Measurements from ENCODE around the gene COMMD10. TPM values are rescaled to one million over a fixed set of nuclear protein-coding genes. Genes with fewer than 3 reads are reported as not detected.

COMMD10 gene
- total and polyA plus RNA-seq, 2 of the 8 experiments (the other 6 are each of a cell fraction or from before 2014, with no cell fraction given), result 16.5 to 43.4 TPM

DNA sequence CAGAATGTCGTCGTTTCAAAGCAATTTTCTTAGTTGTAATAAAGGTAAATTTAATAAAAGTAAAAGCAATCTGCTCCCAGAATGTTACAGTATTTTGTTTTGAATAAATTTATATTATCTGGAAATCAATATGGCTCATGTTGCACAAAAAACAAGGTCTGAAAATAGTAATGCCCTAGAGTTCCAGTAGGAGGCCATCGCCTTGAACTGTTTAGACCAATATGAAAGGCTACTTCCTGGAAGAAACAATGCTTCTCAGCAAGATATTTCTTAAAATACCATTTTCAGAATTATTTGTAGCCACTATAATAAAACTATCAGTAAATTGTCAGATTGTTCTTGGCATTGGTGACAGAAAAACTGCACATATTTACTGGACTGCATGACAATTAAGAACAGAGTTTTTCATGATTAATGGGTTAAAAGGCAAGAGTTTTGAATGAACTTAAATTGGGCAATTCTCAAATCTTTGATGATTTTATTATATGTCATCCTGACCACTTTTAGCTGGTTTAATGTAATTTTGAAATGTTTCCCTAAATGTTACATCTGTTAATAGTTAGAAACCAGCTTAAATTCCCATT lies 153.2 kb downstream of the COMMD10 start:
- H3K18ac ChIP-seq (ENCODE audit: extremely low read depth, low read length), result no peak overlapping the region
- ChIA-PET CTCF (ENCODE audit: partially characterized antibody) (interaction anchor here (0.6 to 1.8 kb wide), 15 partner anchors 10 to 95 kb away, joined by 3 to 7 read pairs (median 3); no protein-coding TSS in a partner anchor), POLR2A (ENCODE audit: partially characterized antibody) (interaction anchor here (1.1 kb wide), 1 partner anchor 7 kb away, joined by 4 read pairs; no protein-coding TSS in a partner anchor)
- H3K56ac ChIP-seq (replicated peaks; ENCODE audit: insufficient read length, low read depth, low read length), result no peak overlapping the region
- no peak overlapping the region for H3K27ac ChIP-seq (ENCODE audit: low read depth, low read length)
- H3K14ac ChIP-seq (ENCODE audit: insufficient read length), result no peak overlapping the region
- H3K79me1 ChIP-seq (ENCODE audit: low read depth, low read length), result no peaks in the 10 kb centered on the region
- no peak overlapping the region for H2BK120ac ChIP-seq (replicated peaks; ENCODE audit: low read depth, low read length)
- no peaks in the 10 kb centered on the region for H3K9me3 ChIP-seq (ENCODE audit: insufficient read depth in 2 of 2, low read depth in 1 of 2, low read length in 1 of 2)
- H3K23me2 ChIP-seq (ENCODE audit: low read depth, low read length), result no peaks in the 10 kb centered on the region
- H2BK15ac ChIP-seq (ENCODE audit: low read length), result no peak overlapping the region
- TF ChIP-seq, protein P1, sequence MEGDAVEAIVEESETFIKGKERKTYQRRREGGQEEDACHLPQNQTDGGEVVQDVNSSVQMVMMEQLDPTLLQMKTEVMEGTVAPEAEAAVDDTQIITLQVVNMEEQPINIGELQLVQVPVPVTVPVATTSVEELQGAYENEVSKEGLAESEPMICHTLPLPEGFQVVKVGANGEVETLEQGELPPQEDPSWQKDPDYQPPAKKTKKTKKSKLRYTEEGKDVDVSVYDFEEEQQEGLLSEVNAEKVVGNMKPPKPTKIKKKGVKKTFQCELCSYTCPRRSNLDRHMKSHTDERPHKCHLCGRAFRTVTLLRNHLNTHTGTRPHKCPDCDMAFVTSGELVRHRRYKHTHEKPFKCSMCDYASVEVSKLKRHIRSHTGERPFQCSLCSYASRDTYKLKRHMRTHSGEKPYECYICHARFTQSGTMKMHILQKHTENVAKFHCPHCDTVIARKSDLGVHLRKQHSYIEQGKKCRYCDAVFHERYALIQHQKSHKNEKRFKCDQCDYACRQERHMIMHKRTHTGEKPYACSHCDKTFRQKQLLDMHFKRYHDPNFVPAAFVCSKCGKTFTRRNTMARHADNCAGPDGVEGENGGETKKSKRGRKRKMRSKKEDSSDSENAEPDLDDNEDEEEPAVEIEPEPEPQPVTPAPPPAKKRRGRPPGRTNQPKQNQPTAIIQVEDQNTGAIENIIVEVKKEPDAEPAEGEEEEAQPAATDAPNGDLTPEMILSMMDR (IDR thresholded peaks at IDR 0.05; ENCODE audit: control extremely low read depth in 1 of 3, insufficient read depth in 1 of 3, low read depth in 1 of 3, low read length in 3 of 3), result peak in 2 of 3 experiments; percentile 20 to 27; a peak in 2 of 4 replicates
- TF ChIP-seq POLR2AphosphoS5 (IDR thresholded peaks at IDR 0.05; ENCODE audit: low read depth, low read length), result no peak
- 0 out of 4 replicates have a peak, but pooled peaks of 1 of the 2 experiments have one; percentile 5 for TF ChIP-seq RAD21 (IDR thresholded peaks at IDR 0.05 in 1 of 2, conservative IDR thresholded peaks at IDR 0.05 in 1 of 2; ENCODE audit: low read depth in 2 of 2, low read length in 2 of 2)
- no peak for TF ChIP-seq PHF8 (conservative IDR thresholded peaks at IDR 0.05; ENCODE audit: low read depth, low read length)
- TF ChIP-seq SRF (IDR thresholded peaks at IDR 0.05; ENCODE audit: low read depth, low read length), result no peak
- no peak for TF ChIP-seq SP4 (IDR thresholded peaks at IDR 0.05; ENCODE audit: low read length)
- no peak for TF ChIP-seq FOSL1 (IDR thresholded peaks at IDR 0.05; ENCODE audit: insufficient read depth, low read depth, low read length)
- H3K79me2 ChIP-seq (ENCODE audit: control insufficient read depth in 1 of 2, insufficient read depth in 2 of 2, low read length in 2 of 2), result no peaks in the 10 kb centered on the region
- no peak overlapping the region for H3K4me2 ChIP-seq (ENCODE audit: insufficient read depth in 1 of 2, low read depth in 2 of 2, low read length in 2 of 2)
- no peak overlapping the region for H3K4me3 ChIP-seq (ENCODE audit: extremely low read depth in 1 of 4, insufficient read depth in 2 of 4, low read depth in 3 of 4, low read length in 4 of 4)
- H2BK5ac ChIP-seq (ENCODE audit: low read depth, low read length), result no peak overlapping the region
- no peaks in the 10 kb centered on the region for H3K36me3 ChIP-seq (ENCODE audit: control insufficient read depth in 2 of 4, insufficient read depth in 4 of 4, low read length in 3 of 4)
- no peak overlapping the region for H2AFZ ChIP-seq (ENCODE audit: low read length)
- no peak overlapping the region for H3K9ac ChIP-seq (replicated peaks in 1 of 4; ENCODE audit: extremely low read depth in 1 of 4, low read depth in 3 of 4, low read length in 3 of 4)
- no peak overlapping the region for H2BK20ac ChIP-seq (ENCODE audit: low read length)
- FAIRE-seq, result peak; percentile 7
- no peak overlapping the region for H2BK12ac ChIP-seq (ENCODE audit: low read depth, low read length)
- 94% methylated on average over 3 of the region's 3 CpGs; no CpG with 5 or more reads in 1 of the 2 experiments for WGBS, 2 experiments (ENCODE audit: extremely low coverage in 1 of 2, insufficient coverage in 1 of 2, insufficient read length in 1 of 2, insufficient replicate concordance in 2 of 2, low coverage in 1 of 2, low lambda C conversion rate in 2 of 2, missing lambda C conversion rate in 1 of 2)
- H2AK5ac ChIP-seq (ENCODE audit: low read depth, low read length), result no peak overlapping the region
- H3K4me1 ChIP-seq (replicated peaks in 1 of 4; ENCODE audit: control insufficient read depth in 3 of 4, insufficient read depth in 4 of 4, low read length in 3 of 4), result no peaks in the 10 kb centered on the region
- no peak overlapping the region for H4K8ac ChIP-seq (ENCODE audit: extremely low read depth, insufficient read depth, low read length)
- H4K91ac ChIP-seq (replicated peaks; ENCODE audit: insufficient read length, low read length), result no peak overlapping the region
- no peaks in the 10 kb centered on the region for H3K27me3 ChIP-seq (replicated peaks in 1 of 4; ENCODE audit: control insufficient read depth in 3 of 4, extremely low read depth in 1 of 4, insufficient read depth in 3 of 4, low read length in 3 of 4)
- H3K23ac ChIP-seq (ENCODE audit: insufficient read length), result no peak overlapping the region
- DNase-seq (ENCODE audit: low read depth in 1 of 2, low spot score in 2 of 2), result no peak
- H4K5ac ChIP-seq (ENCODE audit: insufficient read length, low read depth, low read length), result no peak overlapping the region
- H4K20me1 ChIP-seq (replicated peaks in 1 of 2; ENCODE audit: control insufficient read depth in 1 of 2, insufficient read depth in 2 of 2, low read length in 2 of 2), result no peaks in the 10 kb centered on the region
- no peak overlapping the region for H3K4ac ChIP-seq (replicated peaks; ENCODE audit: insufficient read length, low read depth, low read length)

Data from H1 (cell line).